ENCODE results near the gene ZYG11A. TPM values are rescaled to one million over a fixed set of nuclear protein-coding genes. Genes with fewer than 3 reads are reported as not detected.

Gene ZYG11A
- total and polyA plus RNA-seq, 2 of the 13 experiments (the other 11 are each of a cell fraction or from before 2014, with no cell fraction given) = not detected

- TF ChIP-seq TCF12 (IDR thresholded peaks at IDR 0.05) (no peak), TCF12 (CRISPR knock-in tag; IDR thresholded peaks at IDR 0.05) (no peak), ZBED4 (CRISPR knock-in tag; IDR thresholded peaks at IDR 0.05; ENCODE audit: borderline replicate concordance) (no peak), ZNF484 (CRISPR knock-in tag; IDR thresholded peaks at IDR 0.05; ENCODE audit: borderline replicate concordance, low read depth) (no peak), ARNTL (CRISPR knock-in tag; IDR thresholded peaks at IDR 0.05) (no peak), ZMAT3 (CRISPR knock-in tag; conservative IDR thresholded peaks at IDR 0.05) (no peak), GLI4 (CRISPR knock-in tag; IDR thresholded peaks at IDR 0.05; ENCODE audit: borderline replicate concordance) (no peak), MTA1 (CRISPR knock-in tag; IDR thresholded peaks at IDR 0.05; ENCODE audit: borderline replicate concordance) (no peak), ZNF451 (CRISPR knock-in tag; IDR thresholded peaks at IDR 0.05) (no peak), KAT8 (CRISPR knock-in tag; IDR thresholded peaks at IDR 0.05) (no peak; the same call in 1 of the 2 replicates), DPF2 (CRISPR knock-in tag; IDR thresholded peaks at IDR 0.05; ENCODE audit: borderline replicate concordance, low read depth) (no peak), ZBTB7A (CRISPR knock-in tag; IDR thresholded peaks at IDR 0.05) (no peak), ZNF296 (CRISPR knock-in tag; conservative IDR thresholded peaks at IDR 0.05) (no peak), SMAD9 (CRISPR knock-in tag; IDR thresholded peaks at IDR 0.05) (no peak), ZNF619 (CRISPR knock-in tag; IDR thresholded peaks at IDR 0.05) (no peak), ONECUT2 (CRISPR knock-in tag; IDR thresholded peaks at IDR 0.05) (no peak), MAFG (CRISPR knock-in tag; IDR thresholded peaks at IDR 0.05) (no peak), SYNCRIP (IDR thresholded peaks at IDR 0.05; ENCODE audit: insufficient read depth, low read depth, low read length) (no peak), ZNF552 (CRISPR knock-in tag; IDR thresholded peaks at IDR 0.05; ENCODE audit: borderline replicate concordance) (no peak), SIN3A (IDR thresholded peaks at IDR 0.05; ENCODE audit: borderline replicate concordance, low read depth, low read length) (no peak), KAT7 (CRISPR knock-in tag; IDR thresholded peaks at IDR 0.05; ENCODE audit: borderline replicate concordance) (no peak), ATF7-NPFF (CRISPR knock-in tag; IDR thresholded peaks at IDR 0.05; ENCODE audit: low read depth) (no peak), PLRG1 (conservative IDR thresholded peaks at IDR 0.05) (no peak), NCOA1 (CRISPR knock-in tag; IDR thresholded peaks at IDR 0.05) (no peak), ZNF33B (CRISPR knock-in tag; IDR thresholded peaks at IDR 0.05) (no peak), ZNF343 (CRISPR knock-in tag; IDR thresholded peaks at IDR 0.05) (no peak), ZNF556 (CRISPR knock-in tag; IDR thresholded peaks at IDR 0.05; ENCODE audit: borderline replicate concordance) (no peak), ZNF10 (CRISPR knock-in tag; IDR thresholded peaks at IDR 0.05; ENCODE audit: borderline replicate concordance, low read depth) (no peak), ARID3A (IDR thresholded peaks at IDR 0.05; ENCODE audit: low read depth, low read length) (peak; percentile 90), ATM (IDR thresholded peaks at IDR 0.05; ENCODE audit: borderline replicate concordance) (no peak)
Measured at GRCh38 chr1:52925571-52926005, 83.0 kb downstream of the ZYG11A start (continued).

All from HepG2 (cell line).